HG03521 (cell line): ENCODE measurements around the gene VAV2.

Experiments used
- ATAC-seq: cut with Tn5 transposase; IDR thresholded peaks from one replicate; pipeline ENCODE4 v1.9.1; 2021; ENCODE audit warnings: mild to moderate bottlenecking, moderate library complexity; ENCODE audit not compliant: unreplicated experiment

Gene VAV2

DNA sequence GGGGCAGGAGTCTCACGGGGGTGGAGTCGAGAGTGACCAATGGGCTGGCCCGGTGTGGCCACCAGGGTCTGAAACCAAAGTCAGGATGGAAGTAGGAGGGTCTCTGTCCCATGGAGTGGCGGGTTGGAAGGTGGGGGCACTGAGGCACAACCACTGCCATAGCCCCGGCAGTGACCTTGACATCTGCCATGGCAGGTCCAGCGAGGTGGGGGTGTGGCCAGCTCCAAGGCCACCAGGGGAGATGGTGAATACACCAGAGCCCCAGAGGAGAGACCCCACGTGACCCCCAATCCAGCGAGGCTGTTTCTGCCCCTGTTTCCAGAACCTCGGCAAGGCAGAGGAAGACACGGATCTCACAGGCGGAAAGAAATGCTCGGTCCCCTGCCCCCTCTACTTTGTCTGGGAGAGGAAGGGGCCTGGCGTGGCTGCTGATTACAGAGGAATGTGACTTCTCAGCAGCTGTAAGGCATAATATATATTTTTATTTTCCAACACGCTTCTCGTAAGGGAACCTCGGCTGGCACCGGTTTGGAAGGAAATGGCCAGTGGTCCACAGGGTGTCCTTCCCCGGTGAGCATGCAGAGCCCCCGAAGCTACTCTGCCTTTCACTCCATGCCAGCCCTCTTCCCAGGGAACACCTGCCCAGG, 148.2 kb downstream of the VAV2 start:
- no peak for ATAC-seq

DNA sequence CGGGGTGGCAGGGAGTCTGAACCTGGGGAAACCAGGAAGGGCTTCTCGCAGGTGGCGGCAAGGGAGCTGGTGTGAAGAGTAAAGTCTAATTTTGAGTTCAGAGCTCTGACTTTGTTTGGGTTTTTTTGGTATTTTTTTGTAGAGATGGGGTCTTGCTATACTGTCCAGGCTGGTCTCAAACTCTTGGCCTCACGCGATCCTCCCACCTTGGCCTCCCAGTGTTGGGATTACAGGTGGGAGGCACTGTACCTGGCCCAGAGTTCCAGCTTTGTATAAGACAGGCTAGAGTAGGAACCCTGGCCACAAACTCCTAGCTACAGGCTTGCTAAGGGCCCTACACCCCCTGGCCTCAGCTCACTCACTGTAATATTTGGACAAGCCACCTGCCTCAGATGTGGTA, 148.9 kb downstream of the VAV2 start:
- ATAC-seq = no peak

DNA sequence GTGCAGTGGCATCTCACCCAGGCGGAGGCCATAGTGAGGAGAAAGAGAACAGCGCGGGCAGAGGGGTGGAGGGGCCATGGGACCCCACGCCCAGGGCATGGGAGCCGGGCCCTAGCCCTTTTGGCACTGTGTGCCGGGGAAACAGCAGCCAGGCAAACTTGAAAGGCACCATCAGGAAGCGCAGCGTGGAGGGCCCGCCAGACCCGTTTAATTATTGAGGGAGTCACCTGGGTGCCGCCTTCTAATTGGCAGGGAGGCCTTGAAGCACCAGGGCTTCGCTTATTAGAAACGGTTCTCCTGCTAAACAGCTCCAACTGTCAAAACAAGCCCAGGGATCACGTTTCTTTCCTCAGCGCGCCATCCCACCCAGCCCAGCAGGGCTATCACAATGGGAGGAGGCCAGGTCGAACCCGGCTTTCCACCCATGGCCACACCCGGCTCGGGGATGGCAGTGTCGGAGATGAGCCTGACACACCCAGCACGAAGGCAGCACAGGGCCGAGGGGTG, 149.3 kb downstream of the VAV2 start:
- ATAC-seq = no peak

- no peak for ATAC-seq
These were observed 149.9 kb downstream of the VAV2 start for GRCh38 chr9:133842174-133842573.

DNA sequence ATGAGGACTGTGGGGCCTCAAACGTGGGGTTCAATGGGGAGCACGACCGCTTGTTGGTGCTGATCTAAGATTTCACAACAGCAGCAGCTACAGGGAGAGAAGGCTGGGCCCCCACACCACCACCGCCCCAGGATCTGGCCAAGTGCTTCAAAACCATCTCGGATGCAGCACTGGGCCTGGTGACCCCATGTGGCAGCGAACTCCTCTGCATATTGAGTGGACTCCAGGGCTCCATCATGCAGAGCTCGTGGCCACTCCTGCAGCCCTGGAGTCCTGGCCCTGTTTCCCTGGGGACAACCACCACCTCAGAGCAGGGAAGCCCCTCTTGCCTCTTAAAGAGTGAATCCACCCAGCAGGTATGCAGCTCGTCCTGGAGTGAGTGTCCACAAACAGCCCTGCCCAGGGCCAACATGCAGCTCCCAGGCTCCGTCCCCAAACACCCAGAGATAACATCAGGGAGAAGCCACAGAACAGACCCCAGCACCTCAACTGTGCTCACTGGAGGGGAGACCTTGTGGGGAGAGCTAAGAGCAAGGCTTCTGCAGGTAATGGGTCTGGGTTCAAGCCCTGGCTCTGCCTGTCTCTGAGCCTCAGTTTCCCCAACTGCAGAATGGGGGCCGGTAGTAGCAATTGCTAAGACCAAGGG, 150.8 kb downstream of the VAV2 start:
- ATAC-seq = no peak

- no peak for ATAC-seq
These were observed 152.2 kb downstream of the VAV2 start for GRCh38 chr9:133839822-133840329.

DNA sequence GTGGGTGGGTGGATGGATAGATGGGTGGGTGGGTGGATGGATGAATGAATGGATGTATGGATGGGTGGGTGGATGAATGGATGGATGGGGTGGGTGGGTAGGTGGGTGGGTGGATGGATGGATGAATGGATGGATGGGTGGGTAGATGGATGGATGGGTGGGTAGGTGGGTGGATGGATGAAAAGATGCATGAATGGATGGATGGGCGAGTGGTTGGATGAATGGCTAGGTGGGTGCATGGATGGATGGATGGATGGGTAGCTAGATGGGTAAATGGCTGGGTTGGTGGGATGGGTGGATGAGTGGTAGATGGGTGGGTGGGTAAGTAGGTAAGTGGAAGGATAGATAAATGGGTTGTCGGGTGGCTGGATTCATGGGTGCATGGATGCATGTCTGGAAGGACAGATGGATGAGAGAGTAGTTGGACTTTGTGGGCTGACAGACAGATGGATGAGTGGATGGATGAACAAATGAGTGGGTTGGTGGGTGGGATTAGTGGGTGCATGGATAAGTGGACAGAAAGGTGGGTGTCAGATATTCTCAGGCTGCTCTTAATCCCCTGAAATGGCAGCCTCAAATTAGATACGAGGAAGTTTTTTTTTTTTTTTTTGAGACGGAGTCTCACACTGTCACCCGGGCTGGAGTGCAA, 153.1 kb downstream of the VAV2 start:
- ATAC-seq = no peak

GRCh38 chr9:133837627-133838597, 154.2 kb downstream of the VAV2 start:
- no peak for ATAC-seq

- no peak for ATAC-seq
These were observed 155.3 kb downstream of the VAV2 start for GRCh38 chr9:133836818-133837217.

DNA sequence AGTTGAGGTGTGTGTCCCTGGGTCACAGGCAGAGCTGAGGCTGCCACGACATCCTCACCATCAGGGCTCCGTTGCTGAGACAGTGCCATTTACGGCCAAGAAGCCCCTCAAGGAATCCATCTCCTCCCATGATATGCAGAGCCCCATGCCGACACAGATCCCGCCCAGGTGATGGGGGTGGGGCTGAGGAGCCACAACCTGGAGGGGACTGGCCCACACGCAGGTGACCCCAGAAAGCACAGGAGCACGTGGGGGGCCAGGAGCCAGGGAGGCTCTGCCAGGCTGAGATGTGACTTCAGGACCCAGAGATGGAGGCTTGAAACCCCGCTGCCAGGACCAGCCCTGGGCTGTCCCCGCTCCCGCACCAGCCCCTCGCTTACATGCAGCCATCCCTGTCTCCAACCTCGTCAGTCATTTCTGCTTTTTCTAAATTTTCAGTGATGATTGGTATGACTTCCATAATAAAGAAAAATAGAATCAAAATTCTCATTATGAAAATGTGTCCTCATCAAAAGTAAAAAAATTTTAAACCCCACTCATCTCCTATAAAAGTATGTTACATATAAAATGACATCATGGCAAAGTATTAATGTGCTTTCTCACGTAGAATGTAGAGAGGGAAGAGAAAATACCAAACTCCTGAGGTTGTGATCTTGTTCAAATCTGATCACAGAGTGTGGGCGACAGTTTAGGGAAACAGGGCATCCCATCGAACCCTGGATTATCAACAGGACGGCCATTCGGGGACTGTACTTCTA, 155.9 kb downstream of the VAV2 start:
- no peak for ATAC-seq

DNA sequence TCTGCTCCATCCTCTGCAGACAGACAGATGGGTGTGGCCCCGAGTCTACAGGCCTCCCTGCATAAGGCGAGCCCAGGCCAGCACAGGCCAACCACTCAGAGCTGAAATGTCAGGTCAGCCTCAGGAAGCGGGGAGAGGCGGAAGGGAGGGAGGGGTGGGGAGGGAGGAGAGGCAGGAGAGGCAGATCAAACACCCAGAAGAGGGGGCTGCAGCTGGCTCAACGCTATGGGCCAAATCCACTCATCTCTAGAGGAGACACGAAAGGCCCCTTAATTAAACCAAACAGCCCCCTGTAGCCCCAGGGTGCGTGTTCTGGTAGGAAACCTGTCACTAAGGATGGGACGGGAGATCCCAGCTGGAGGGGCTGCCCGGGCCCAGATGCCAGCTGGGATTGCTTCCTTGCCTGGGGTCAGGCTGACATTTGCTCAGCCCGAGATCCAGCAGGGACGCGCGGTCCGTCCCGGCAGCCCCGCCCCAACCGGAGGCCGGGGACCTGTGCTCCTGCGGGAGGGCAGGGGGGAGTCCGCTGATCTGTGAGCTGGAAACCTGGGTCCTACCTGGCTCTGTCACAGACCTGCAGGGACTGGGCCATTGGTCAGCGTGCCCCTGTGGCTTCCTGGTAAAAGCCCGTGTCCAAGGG, 156.7 kb downstream of the VAV2 start:
- ATAC-seq = no peak

- no peak for ATAC-seq
These were observed 157.8 kb downstream of the VAV2 start for GRCh38 chr9:133834080-133834976.

- no peak for ATAC-seq
These were observed 158.6 kb downstream of the VAV2 start for GRCh38 chr9:133833388-133834025.

DNA sequence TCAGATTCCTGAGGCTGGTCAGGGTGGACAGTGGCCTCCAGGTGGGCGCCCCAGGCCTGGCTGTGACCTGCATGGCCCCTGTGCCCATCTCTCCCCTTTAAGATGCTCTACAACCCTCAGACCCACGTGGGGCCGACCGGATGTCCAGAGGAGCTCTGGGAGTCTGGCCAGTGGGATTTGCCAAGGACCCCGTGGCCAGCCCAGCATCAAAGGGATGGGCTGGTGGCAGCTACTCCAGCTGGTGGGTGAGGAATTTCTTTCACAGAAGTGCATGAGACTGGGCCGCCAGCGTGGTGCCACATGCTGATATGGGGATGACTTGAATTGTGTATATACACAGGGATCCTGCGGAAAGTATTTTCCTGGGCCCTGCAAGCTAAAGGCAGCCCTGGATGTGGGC, 159.2 kb downstream of the VAV2 start:
- ATAC-seq = no peak

DNA sequence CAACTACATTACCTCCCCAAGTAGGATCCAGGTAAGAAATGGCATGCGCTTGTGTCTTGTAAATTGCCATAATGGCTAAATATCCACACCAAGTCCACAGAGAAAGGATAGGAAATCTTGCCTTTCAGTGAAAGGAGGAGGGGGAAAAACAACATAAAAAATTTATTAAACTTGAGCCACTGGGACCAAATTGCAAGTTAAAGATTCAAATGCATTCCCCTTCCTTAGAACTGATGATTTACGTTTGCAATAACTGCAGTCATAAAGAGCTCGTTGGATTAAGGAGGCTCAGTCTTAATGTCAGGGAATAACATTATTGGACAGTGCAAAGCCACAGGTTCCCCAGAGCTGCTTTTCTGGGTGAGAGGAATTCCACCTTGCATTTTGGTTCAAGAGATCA, 161.4 kb downstream of the VAV2 start:
- no peak for ATAC-seq

DNA sequence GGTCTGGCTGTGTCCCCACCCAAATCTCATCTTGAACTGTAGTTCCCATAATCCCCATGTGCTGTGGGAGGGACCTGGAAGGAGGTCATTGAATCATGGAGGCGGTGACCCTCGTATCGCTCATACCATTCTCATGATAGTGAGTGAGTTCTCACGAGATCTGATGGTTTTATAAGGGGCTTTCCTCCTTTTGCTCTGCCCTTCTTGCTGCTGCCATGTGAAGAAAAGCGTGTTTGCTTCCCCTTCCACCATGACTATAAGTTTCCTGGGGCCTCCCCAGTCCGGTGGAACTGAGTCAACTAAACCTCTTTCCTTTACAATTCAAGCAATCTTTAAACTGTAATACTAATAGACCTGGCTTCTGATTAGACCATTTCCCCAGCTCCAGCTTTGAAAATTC, 161.8 kb downstream of the VAV2 start:
- ATAC-seq = no peak

- ATAC-seq = no peak
These were observed 163.7 kb downstream of the VAV2 start for GRCh38 chr9:133828338-133828997.
